Esophagus muscularis mucosa (tissue), 4 donors: Measurements from ENCODE around the gene PXDN. TPM values are rescaled to one million over a fixed set of nuclear protein-coding genes. Genes with fewer than 3 reads are reported as not detected.
"Not testable (repeated sequence)": the region's sequence is repeated elsewhere in the genome, so short reads cannot be mapped to it uniquely, and the experiment has no call there.

Experiments used
- DNase-seq: peaks from one replicate; pipeline ENCODE4 v3.0.0-alpha.2; 2017; ENCODE audit errors: extremely low spot score
- H3K27ac ChIP-seq, 4 donors: fragments of 200-600 bp; sonication (generic); replicated peaks in 1 of 4; 1 replicate in 3 of 4; 2 replicates in 1 of 4; pipeline ENCODE4 v1.5.1; 2016 to 2019; ENCODE audit warnings: mild to moderate bottlenecking in 1 of 4
- H3K27me3 ChIP-seq, 4 donors: fragments of 200-600 bp; sonication (generic); one replicate each; pipeline versions ENCODE4 v1.5.1 to v1.6.0; 2016 to 2019
- H3K36me3 ChIP-seq, 4 donors: fragments of 200-600 bp; sonication (generic); one replicate each; pipeline ENCODE4 v1.5.1; 2016 to 2019
- H3K4me1 ChIP-seq, 4 donors: fragments of 200-600 bp; sonication (generic); one replicate each; pipeline ENCODE4 v1.5.1; 2016 to 2019
- H3K4me3 ChIP-seq, 4 donors: fragments of 200-600 bp; sonication (generic); 1 replicate in 2 of 4; 2 replicates in 2 of 4; pipeline ENCODE4 v1.5.1; 2016 to 2019; ENCODE audit warnings: mild to moderate bottlenecking in 4 of 4, moderate library complexity in 1 of 4
- H3K9me3 ChIP-seq, 4 donors: fragments of 200-600 bp; sonication (generic); 1 replicate in 3 of 4; 2 replicates in 1 of 4; pipeline ENCODE4 v1.5.1; 2016 to 2019
- EP300 ChIP-seq: sonication (generic); formaldehyde crosslinking; IDR thresholded peaks from one replicate; pipeline ENCODE4 v1.6.1; 2017; ENCODE audit warnings: antibody characterized with exemption
- POLR2A ChIP-seq: fragments of 450-650 bp; IDR thresholded peaks from one replicate; pipeline ENCODE4 v1.6.1; 2017; ENCODE audit warnings: antibody characterized with exemption, moderate library complexity, mild to moderate bottlenecking, low read depth
- POLR2AphosphoS5 ChIP-seq, 2 donors: sonication (generic); formaldehyde crosslinking; IDR thresholded peaks; one replicate each; pipeline ENCODE4 v1.6.1; 2017; ENCODE audit warnings: antibody characterized with exemption in 2 of 2
- WGBS: methylation state at CpG from one replicate; pipeline ENCODE4 v1.1.5; 2018; 5-methylcytosine and 5-hydroxymethylcytosine counted together
- intact Hi-C: fragments of 100-400 bp; cut with DNase I; formaldehyde crosslinking; loops from one replicate; pipeline ENCODE4 v1.15.1; 2023
- total RNA-seq, 4 donors: library from RNA; depleted of rRNA; stranded (reverse); fragments of >200 nt; gene quantifications; one replicate each; pipeline versions ENCODE4 v1.1.0 to v1.2.1, GENCODE V29; 2016
- TF ChIP-seq, protein P1 (sequence below), 3 experiments: fragments of 200-600 bp in 2 of 3; fragments of 450-650 bp in 1 of 3; sonication (generic) in 2 of 3; IDR thresholded peaks; one replicate each; pipeline ENCODE4 v1.5.1; 2017 to 2019; ENCODE audit warnings: antibody characterized with exemption in 3 of 3, mild to moderate bottlenecking in 2 of 3, moderate library complexity in 1 of 3

Gene PXDN
- total RNA-seq, 4 donors from 2014 or later = 19.9 to 81.6 (median 50.1) TPM

DNA sequence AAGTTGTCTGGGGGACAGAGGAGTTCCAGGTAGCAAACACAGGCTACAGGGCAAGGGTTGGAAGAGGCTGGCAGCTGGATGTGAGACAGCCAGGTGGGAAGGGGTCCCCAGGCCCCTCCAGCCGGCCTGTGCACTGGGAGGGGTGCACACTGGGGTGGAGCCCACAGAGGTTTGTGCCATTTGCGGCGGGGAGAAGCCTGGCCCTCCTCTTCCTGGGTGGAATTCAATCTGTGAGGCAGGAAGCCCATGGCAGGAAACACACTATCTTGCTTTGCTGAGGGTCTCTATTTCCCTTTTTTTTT, 63.3 kb downstream of the PXDN start:
- no peak for DNase-seq
- Histone ChIP-seq H3K27ac (no peak overlapping the region), H3K27me3 (no peaks in the 10 kb centered on the region), H3K4me3 (no peak overlapping the region), H3K36me3 (peaks cover 0 to 82% (median 62%) of the 10 kb centered on the region in 4 donors), H3K4me1 (peaks cover 7 to 9% (median 8%) of the 10 kb centered on the region in 4 donors), H3K9me3 (no peaks in the 10 kb centered on the region)
- TF ChIP-seq POLR2A (no peak), POLR2AphosphoS5 (IDR thresholded peaks at IDR 0.05) (no peak), EP300 (no peak)
- TF ChIP-seq, protein P1, sequence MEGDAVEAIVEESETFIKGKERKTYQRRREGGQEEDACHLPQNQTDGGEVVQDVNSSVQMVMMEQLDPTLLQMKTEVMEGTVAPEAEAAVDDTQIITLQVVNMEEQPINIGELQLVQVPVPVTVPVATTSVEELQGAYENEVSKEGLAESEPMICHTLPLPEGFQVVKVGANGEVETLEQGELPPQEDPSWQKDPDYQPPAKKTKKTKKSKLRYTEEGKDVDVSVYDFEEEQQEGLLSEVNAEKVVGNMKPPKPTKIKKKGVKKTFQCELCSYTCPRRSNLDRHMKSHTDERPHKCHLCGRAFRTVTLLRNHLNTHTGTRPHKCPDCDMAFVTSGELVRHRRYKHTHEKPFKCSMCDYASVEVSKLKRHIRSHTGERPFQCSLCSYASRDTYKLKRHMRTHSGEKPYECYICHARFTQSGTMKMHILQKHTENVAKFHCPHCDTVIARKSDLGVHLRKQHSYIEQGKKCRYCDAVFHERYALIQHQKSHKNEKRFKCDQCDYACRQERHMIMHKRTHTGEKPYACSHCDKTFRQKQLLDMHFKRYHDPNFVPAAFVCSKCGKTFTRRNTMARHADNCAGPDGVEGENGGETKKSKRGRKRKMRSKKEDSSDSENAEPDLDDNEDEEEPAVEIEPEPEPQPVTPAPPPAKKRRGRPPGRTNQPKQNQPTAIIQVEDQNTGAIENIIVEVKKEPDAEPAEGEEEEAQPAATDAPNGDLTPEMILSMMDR (IDR thresholded peaks at IDR 0.05) = no peak
- intact Hi-C loops = no loop called here
- 92% methylated on average over 3 of the region's 3 CpGs for WGBS

DNA sequence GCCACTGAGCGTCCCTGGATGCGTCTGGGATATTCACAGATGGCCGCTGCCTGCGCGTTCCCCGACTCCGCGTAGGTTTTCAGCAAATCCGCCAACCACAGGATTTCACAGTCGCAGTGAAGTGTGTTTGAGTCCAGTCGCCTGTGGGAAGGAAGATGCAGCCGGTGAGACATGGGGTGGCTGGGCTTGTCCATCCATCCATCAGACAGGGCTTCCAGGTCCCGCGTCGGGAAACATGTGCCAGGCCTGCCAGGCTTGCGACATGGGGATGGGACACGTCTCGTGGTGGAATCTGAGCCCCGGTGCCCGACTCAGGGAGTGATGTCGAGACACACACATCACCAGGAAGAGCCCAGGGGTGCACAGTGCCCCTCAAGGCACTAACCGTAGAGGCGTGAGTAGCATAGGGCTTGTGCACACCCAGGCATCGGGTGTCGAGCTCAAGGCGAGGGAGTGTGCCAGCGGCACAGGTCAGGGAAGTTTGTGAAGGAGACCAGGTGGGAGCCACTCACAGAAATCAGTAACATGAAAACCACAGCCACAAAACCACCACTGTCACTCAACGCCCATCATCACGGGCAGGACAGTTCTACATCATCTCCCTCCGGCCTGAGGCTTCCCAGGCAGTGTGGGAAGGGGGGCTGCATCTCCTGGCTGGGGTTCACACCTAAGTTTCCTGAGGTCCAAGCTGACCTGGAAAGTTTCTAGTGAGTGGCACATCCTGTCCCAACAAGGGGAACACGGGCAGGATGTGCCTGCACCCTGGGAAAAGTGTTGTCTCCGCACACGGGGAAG, 63.9 kb downstream of the PXDN start:
- WGBS = 94% methylated on average over 27 of the region's 33 CpGs
- Histone ChIP-seq H3K9me3 (no peaks in the 10 kb centered on the region), H3K4me1 (peaks cover 2 to 14% (median 14%) of the 10 kb centered on the region in 4 donors), H3K27me3 (no peaks in the 10 kb centered on the region), H3K27ac (no peak overlapping the region), H3K36me3 (peaks cover 0 to 77% (median 63%) of the 10 kb centered on the region in 4 donors), H3K4me3 (no peak overlapping the region)
- DNase-seq = no peak
- TF ChIP-seq POLR2A (no peak), EP300 (no peak), POLR2AphosphoS5 (IDR thresholded peaks at IDR 0.05) (no peak)
- TF ChIP-seq, protein P1 (IDR thresholded peaks at IDR 0.05) = no peak
- intact Hi-C loops = no loop called here

DNA sequence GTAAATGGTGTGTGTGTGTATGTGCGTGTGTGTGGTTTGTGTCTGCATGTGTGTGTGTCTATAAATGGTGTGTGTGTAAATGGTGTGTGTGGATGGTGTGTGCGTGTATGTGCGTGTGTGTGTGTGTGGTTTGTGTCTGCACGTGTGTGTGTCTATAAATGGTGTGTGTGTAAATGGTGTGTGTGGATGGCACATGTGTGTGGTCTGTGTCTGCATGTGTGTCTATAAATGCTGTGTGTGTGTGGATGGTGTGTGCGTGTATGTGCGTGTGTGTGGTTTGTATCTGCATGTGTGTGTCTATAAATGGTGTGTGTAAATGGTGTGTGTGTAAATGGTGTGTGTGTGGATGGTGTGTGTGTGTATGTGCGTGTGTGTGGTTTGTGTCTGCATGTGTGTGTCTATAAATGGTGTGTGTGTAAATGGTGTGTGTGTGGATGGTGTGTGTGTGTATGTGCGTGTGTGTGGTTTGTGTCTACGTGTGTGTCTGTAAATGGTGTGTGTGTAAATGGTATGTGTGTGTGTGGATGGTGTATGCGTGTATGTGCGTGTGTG, 64.8 kb downstream of the PXDN start:
- not testable (repeated sequence) for DNase-seq, H3K27ac ChIP-seq, H3K27me3 ChIP-seq, H3K9me3 ChIP-seq, H3K4me3 ChIP-seq
- Histone ChIP-seq H3K36me3 (peaks cover 0 to 78% (median 67%) of the 10 kb centered on the region in 4 donors), H3K4me1 (peaks cover 0 to 22% (median 21%) of the 10 kb centered on the region in 4 donors)
- WGBS = 83% methylated on average over 11 of the region's 11 CpGs
- intact Hi-C loops = loop anchor here (5.0 kb wide), 1 partner anchor 138 kb away; no protein-coding TSS in a partner anchor

DNA sequence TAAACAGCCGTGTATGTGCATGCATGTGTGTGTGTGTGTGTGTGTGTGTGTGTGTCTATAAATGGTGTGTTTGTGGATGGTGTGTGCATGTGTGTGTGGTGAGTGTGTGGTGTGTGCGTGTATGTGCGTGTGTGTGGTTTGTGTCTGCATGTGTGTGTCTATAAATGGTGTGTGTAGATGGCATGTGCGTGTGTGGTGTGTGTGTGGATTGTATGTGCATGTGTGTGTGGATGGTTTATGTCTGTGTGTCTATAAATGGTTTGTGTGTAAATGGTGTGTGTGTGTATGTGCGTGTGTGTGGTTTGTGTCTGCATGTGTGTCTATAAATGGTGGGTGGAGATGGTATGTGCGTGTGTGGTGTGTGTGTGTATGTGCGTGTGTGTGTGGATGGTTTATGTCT, 65.2 kb downstream of the PXDN start:
- intact Hi-C loops = loop anchor here (5.0 kb wide), 1 partner anchor 138 kb away; no protein-coding TSS in a partner anchor
- peaks cover 0 to 22% (median 21%) of the 10 kb centered on the region in 4 donors for H3K4me1 ChIP-seq
- H3K36me3 ChIP-seq = peaks cover 0 to 80% (median 72%) of the 10 kb centered on the region in 4 donors
- H3K27ac ChIP-seq, H3K27me3 ChIP-seq, H3K4me3 ChIP-seq, H3K9me3 ChIP-seq, DNase-seq: not testable (repeated sequence)
- 91% methylated on average over 7 of the region's 7 CpGs for WGBS

DNA sequence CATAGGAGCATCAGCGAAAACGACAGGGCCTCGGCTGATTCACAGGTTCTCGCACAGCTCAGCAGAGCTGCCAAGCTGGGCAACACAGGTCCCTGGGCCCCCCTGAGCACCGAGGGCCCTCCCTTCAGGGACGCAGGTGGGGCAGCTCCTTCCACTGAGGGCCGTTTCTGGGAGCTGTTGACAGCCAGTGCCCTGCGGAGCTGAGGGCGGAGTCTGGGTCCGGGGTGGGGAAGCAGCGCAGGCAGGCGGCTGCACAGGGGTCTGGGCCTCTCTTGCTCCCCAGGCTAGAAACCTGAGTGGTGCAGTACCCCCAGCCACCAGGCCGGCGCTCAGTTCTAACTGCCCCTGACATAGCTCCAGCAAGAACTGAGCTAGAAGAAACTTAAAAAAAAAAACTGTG, 65.7 kb downstream of the PXDN start:
- H3K4me3 ChIP-seq = no peak overlapping the region
- no peak for DNase-seq
- TF ChIP-seq POLR2A (no peak), EP300 (no peak), POLR2AphosphoS5 (IDR thresholded peaks at IDR 0.05) (no peak)
- TF ChIP-seq, protein P1 (IDR thresholded peaks at IDR 0.05) = no peak
- intact Hi-C loops = loop anchor here (5.0 kb wide), 1 partner anchor 139 kb away; no protein-coding TSS in a partner anchor
- no peak overlapping the region for H3K27ac ChIP-seq
- peaks cover 2 to 85% (median 75%) of the 10 kb centered on the region in 4 donors for H3K36me3 ChIP-seq
- H3K4me1 ChIP-seq = peaks cover 0 to 22% (median 21%) of the 10 kb centered on the region in 4 donors
- H3K9me3 ChIP-seq = no peaks in the 10 kb centered on the region
- 96% methylated on average over 11 of the region's 14 CpGs for WGBS
- H3K27me3 ChIP-seq = no peaks in the 10 kb centered on the region
